Transverse colon (tissue), 4 donors: Measurements from ENCODE around the gene RNF144A. TPM values are rescaled to one million over a fixed set of nuclear protein-coding genes. Genes with fewer than 3 reads are reported as not detected.

Source experiments
- DNase-seq: peaks from one replicate; pipeline ENCODE4 v3.0.0-alpha.2; 2019
- H3K27ac ChIP-seq, 4 donors: fragments of 200-600 bp; sonication (generic); 2 replicates each; pipeline ENCODE4 v1.5.1; 2016 to 2018; ENCODE audit warnings: inconsistent platforms in 4 of 4
- H3K27me3 ChIP-seq: fragments of 200-600 bp; sonication (generic); 2 replicates; pipeline ENCODE4 v1.5.1; 2017; ENCODE audit warnings: inconsistent platforms
- H3K36me3 ChIP-seq, 4 donors: fragments of 200-600 bp; sonication (generic); 2 replicates each; pipeline ENCODE4 v1.5.1; 2017 to 2019; ENCODE audit warnings: inconsistent platforms in 4 of 4
- H3K4me1 ChIP-seq, 4 donors: fragments of 200-600 bp; sonication (generic); 2 replicates each; pipeline ENCODE4 v1.5.1; 2017 to 2020; ENCODE audit warnings: inconsistent platforms in 4 of 4
- H3K4me3 ChIP-seq, 4 donors: fragments of 200-600 bp; sonication (generic); 1 replicate in 1 of 4; 2 replicates in 3 of 4; pipeline versions ENCODE4 v1.5.1 to v1.6.1; 2017 to 2019; ENCODE audit warnings: inconsistent platforms in 4 of 4
- H3K9me3 ChIP-seq, 2 donors: fragments of 200-600 bp; sonication (generic); 2 replicates each; pipeline ENCODE4 v1.5.1; 2017 to 2019; ENCODE audit warnings: inconsistent platforms in 2 of 2
- CTCF ChIP-seq, 5 experiments: fragments of 200-600 bp in 3 of 5; fragments of 450-650 bp in 2 of 5; sonication (generic) in 3 of 5; IDR thresholded peaks; 1 replicate in 2 of 5; 2 replicates in 3 of 5; pipeline ENCODE4 v1.5.1; 2016 to 2017; ENCODE audit warnings: antibody characterized with exemption in 5 of 5, inconsistent platforms in 3 of 5, mild to moderate bottlenecking in 2 of 5, moderate library complexity in 1 of 5
- EP300 ChIP-seq: sonication (generic); formaldehyde crosslinking; IDR thresholded peaks from one replicate; pipeline ENCODE4 v1.6.1; 2017; ENCODE audit warnings: antibody characterized with exemption, low read depth
- POLR2A ChIP-seq: fragments of 450-650 bp; IDR thresholded peaks from one replicate; pipeline ENCODE4 v1.6.1; 2016; ENCODE audit warnings: antibody characterized with exemption, mild to moderate bottlenecking, moderate library complexity
- POLR2AphosphoS5 ChIP-seq, 3 donors: sonication (generic); formaldehyde crosslinking; IDR thresholded peaks; one replicate each; pipeline ENCODE4 v1.6.1; 2016; ENCODE audit warnings: antibody characterized with exemption in 3 of 3
- WGBS, 2 donors: methylation state at CpG; one replicate each; pipeline ENCODE4 v1.1.5; 2018; ENCODE audit warnings: low coverage in 1 of 2; 5-methylcytosine and 5-hydroxymethylcytosine counted together
- in situ Hi-C, 4 donors: fragments of 200-750 bp; cut with MboI; loops; one replicate each; pipeline versions ENCODE4 v1.15.0 to v1.15.1; 2017; ENCODE audit warnings: low sequenced_read_pairs in 3 of 4, low pct_ligation_motif_present in 1 of 4, low pct_unique_long_range_greater_than_20kb in 1 of 4
- intact Hi-C: fragments of 100-400 bp; cut with DNase I; formaldehyde crosslinking; loops from one replicate; pipeline ENCODE4 v1.15.1; 2023; ENCODE audit warnings: low total_unique reads
- total RNA-seq, 4 donors: library from RNA; depleted of rRNA; stranded (reverse); fragments of >200 nt; gene quantifications; one replicate each; pipeline ENCODE4 v1.1.0, GENCODE V29; 2016

RNF144A gene
- total RNA-seq, 4 donors from 2014 or later: 24.0 to 145 (median 83.0) TPM

GRCh38 chr2:6917761-6918421 lies 679 bp downstream of the RNF144A start:
- TF ChIP-seq POLR2AphosphoS5 (IDR thresholded peaks at IDR 0.05) (no peak), POLR2A (no peak), CTCF (IDR thresholded peaks at IDR 0.05) (no peak), EP300 (no peak)
- DNase-seq: peak; percentile 41
- no peaks in the 10 kb centered on the region for H3K9me3 ChIP-seq
- intact Hi-C loops (loop anchor here (10.0 kb wide), 1 partner anchor 97 kb away; no protein-coding TSS in a partner anchor), in situ Hi-C loops (loop anchor here in 1 of 4 donors (25.0 kb wide), 1 partner anchor 94 kb away; no protein-coding TSS in a partner anchor)
- 8 to 23% methylated on average over 5 to 18 of the region's 68 CpGs for WGBS, 2 donors
- peak overlapping the region; percentile 67 to 85 (median 72) for H3K27ac ChIP-seq
- H3K27me3 ChIP-seq: no peaks in the 10 kb centered on the region
- peaks cover 3 to 19% (median 12%) of the 10 kb centered on the region in 4 donors for H3K4me1 ChIP-seq
- H3K36me3 ChIP-seq: no peaks in the 10 kb centered on the region
- peak overlapping the region; percentile 59 to 96 (median 78) for H3K4me3 ChIP-seq

DNA sequence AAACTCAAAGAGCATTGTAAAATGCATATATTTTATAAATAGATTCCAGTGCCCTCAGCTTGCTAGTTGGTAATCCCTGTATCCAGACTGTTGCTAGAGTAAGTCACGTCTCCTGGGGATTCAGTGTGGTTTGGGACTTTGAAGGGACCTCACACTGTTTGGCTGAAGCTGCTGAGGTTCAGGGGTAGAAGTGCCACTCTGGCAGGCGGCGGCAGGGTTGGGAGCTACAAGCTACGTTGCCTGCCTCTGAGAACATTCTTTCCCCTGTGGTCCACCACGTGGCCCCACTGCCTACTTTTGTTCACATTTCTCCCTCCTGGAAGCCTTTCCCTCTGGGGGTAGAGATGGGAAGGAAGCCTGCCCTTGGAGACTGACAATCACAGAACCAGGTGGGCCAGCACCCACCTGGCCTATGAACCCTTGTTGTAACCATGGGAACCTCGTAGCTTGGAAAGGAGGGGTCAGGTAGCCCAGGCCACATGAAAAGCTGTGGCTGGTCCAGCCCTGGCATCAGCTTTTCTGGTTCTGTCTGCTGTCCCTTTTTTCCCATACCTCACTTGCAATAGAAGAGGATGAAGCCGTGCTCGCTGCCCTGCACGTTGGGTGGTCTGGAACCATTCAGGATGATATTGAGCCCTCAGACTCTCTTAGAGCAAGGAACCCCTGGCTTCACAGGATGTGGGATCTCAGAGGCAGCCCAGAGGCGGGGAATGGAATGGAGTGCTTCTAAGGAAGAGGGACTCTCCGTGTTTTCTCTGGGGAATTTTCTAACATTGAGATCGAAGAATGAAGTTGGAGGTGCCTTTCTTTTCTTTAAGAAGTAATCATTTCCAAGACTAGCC lies 2.9 kb downstream of the RNF144A start:
- in situ Hi-C loops: loop anchor here in 1 of 4 donors (25.0 kb wide), 1 partner anchor 92 kb away; no protein-coding TSS in a partner anchor

DNA sequence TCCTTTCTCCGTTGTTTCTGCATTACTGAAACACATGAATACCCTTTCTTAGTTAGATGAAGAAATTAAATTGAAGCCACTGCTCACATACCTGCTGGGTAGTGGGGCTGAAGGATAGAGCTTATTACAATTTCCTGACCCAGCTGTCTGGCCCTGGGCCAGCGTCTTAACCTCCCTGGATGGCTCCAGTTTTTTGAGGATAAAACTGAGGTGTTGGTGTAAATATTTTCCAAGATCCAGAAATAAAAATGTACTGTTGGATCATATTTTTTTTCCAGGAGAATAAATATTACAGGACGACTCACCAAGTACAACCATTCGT lies 3.5 kb downstream of the RNF144A start:
- 66 to 77% methylated on average over 3 to 4 of the region's 4 CpGs for WGBS, 2 donors
- intact Hi-C loops: no loop called here
- no peak for DNase-seq
- H3K9me3 ChIP-seq: no peaks in the 10 kb centered on the region
- in situ Hi-C loops: loop anchor here in 1 of 4 donors (25.0 kb wide), 1 partner anchor 92 kb away; no protein-coding TSS in a partner anchor
- H3K27me3 ChIP-seq: no peaks in the 10 kb centered on the region
- H3K36me3 ChIP-seq: no peaks in the 10 kb centered on the region
- H3K4me3 ChIP-seq: no peak overlapping the region
- H3K27ac ChIP-seq: no peak overlapping the region
- TF ChIP-seq CTCF (IDR thresholded peaks at IDR 0.05) (no peak), EP300 (no peak), POLR2AphosphoS5 (IDR thresholded peaks at IDR 0.05) (no peak), POLR2A (no peak)
- H3K4me1 ChIP-seq: peaks cover 3 to 19% (median 8%) of the 10 kb centered on the region in 4 donors

More for the DNA sequence above, 2.9 kb downstream of the RNF144A start:
- intact Hi-C loops: loop anchor here (10.0 kb wide), 1 partner anchor 95 kb away; no protein-coding TSS in a partner anchor
- Histone ChIP-seq H3K4me3 (no peak overlapping the region), H3K9me3 (no peaks in the 10 kb centered on the region), H3K36me3 (no peaks in the 10 kb centered on the region), H3K27ac (no peak overlapping the region), H3K27me3 (no peaks in the 10 kb centered on the region), H3K4me1 (peaks cover 3 to 19% (median 8%) of the 10 kb centered on the region in 4 donors)
- WGBS, 2 donors: 80 to 83% methylated on average over 5 to 12 of the region's 12 CpGs
- TF ChIP-seq EP300: no peak
- TF ChIP-seq POLR2AphosphoS5 (IDR thresholded peaks at IDR 0.05): no peak
- TF ChIP-seq CTCF (IDR thresholded peaks at IDR 0.05): no peak
- no peak for TF ChIP-seq POLR2A
- DNase-seq: no peak

GRCh38 chr2:6921321-6921922 lies 4.2 kb downstream of the RNF144A start:
- Histone ChIP-seq H3K9me3 (no peaks in the 10 kb centered on the region), H3K4me3 (no peak overlapping the region), H3K27me3 (no peaks in the 10 kb centered on the region), H3K27ac (no peak overlapping the region), H3K36me3 (no peaks in the 10 kb centered on the region), H3K4me1 (peaks cover 3 to 19% (median 8%) of the 10 kb centered on the region in 4 donors)
- DNase-seq: no peak
- intact Hi-C loops: no loop called here
- no peak for TF ChIP-seq EP300
- TF ChIP-seq POLR2AphosphoS5 (IDR thresholded peaks at IDR 0.05): no peak
- no peak for TF ChIP-seq POLR2A
- no peak for TF ChIP-seq CTCF (IDR thresholded peaks at IDR 0.05)
- 0 to 80% methylated on average over 1 to 11 of the region's 11 CpGs for WGBS, 2 donors
- in situ Hi-C loops: loop anchor here in 1 of 4 donors (25.0 kb wide), 1 partner anchor 91 kb away; no protein-coding TSS in a partner anchor
